ENCODE results near the gene GPRC5C. TPM values are rescaled to one million over a fixed set of nuclear protein-coding genes. Genes with fewer than 3 reads are reported as not detected.

The GPRC5C gene
- total and polyA plus RNA-seq, 2 donors (not counting 3 experiments of a cell fraction or from before 2014, with no cell fraction given), result not detected

- no peak overlapping the region for H3K9ac ChIP-seq (replicated peaks; ENCODE audit: extremely low read depth, insufficient read depth, low read length)
- dilution Hi-C loops (cut with MboI; ENCODE audit: extremely low pct_ligation_motif_present, low sequenced_read_pairs) (no loop called here), intact Hi-C loops (cut with micrococcal nuclease) (no loop called here)
- no peaks in the 10 kb centered on the region for H3K27me3 ChIP-seq (ENCODE audit: control insufficient read depth in 2 of 2, insufficient read depth in 2 of 2, low read length in 2 of 2)
- CTCF ChIA-PET, result interaction anchor here (2.3 kb wide), 1 partner anchor 94 kb away, joined by 5 read pairs; no protein-coding TSS in a partner anchor
- no peaks in the 10 kb centered on the region for H4K20me1 ChIP-seq (replicated peaks; ENCODE audit: control insufficient read depth, extremely low read depth, insufficient read depth, low read length)
- no peak overlapping the region for H3K4me2 ChIP-seq (ENCODE audit: insufficient read depth, low read length)
- no peak for DNase-seq (ENCODE audit: low read depth, low spot score)
- H3K4me1 ChIP-seq (ENCODE audit: control insufficient read depth, extremely low read depth, insufficient read depth, low read length), result no peaks in the 10 kb centered on the region
- TF ChIP-seq GATA2 (IDR thresholded peaks at IDR 0.05; ENCODE audit: insufficient read depth, insufficient read length, low read depth, low read length) (no peak), MAX (IDR thresholded peaks at IDR 0.05; ENCODE audit: insufficient read depth, insufficient read length) (no peak), MYC (IDR thresholded peaks at IDR 0.05; ENCODE audit: low read depth, low read length) (no peak), FOS (IDR thresholded peaks at IDR 0.05; ENCODE audit: borderline replicate concordance, insufficient read depth, low read length) (no peak), POLR2A (IDR thresholded peaks at IDR 0.05; ENCODE audit: low read depth, low read length) (no peak), JUN (IDR thresholded peaks at IDR 0.05; ENCODE audit: borderline replicate concordance, insufficient read depth, insufficient read length, low read depth) (no peak), POLR2AphosphoS5 (IDR thresholded peaks at IDR 0.05; ENCODE audit: insufficient read depth, low read depth, low read length) (no peak), EZH2 (IDR thresholded peaks at IDR 0.05; ENCODE audit: borderline replicate concordance, low read depth, low read length, severe bottlenecking) (no peak)
- TF ChIP-seq, protein P1, sequence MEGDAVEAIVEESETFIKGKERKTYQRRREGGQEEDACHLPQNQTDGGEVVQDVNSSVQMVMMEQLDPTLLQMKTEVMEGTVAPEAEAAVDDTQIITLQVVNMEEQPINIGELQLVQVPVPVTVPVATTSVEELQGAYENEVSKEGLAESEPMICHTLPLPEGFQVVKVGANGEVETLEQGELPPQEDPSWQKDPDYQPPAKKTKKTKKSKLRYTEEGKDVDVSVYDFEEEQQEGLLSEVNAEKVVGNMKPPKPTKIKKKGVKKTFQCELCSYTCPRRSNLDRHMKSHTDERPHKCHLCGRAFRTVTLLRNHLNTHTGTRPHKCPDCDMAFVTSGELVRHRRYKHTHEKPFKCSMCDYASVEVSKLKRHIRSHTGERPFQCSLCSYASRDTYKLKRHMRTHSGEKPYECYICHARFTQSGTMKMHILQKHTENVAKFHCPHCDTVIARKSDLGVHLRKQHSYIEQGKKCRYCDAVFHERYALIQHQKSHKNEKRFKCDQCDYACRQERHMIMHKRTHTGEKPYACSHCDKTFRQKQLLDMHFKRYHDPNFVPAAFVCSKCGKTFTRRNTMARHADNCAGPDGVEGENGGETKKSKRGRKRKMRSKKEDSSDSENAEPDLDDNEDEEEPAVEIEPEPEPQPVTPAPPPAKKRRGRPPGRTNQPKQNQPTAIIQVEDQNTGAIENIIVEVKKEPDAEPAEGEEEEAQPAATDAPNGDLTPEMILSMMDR (IDR thresholded peaks at IDR 0.05; ENCODE audit: extremely low read depth in 1 of 2, insufficient read depth in 1 of 2, low read depth in 1 of 2, low read length in 2 of 2), result no peak
- H3K36me3 ChIP-seq (ENCODE audit: control insufficient read depth in 2 of 2, extremely low read depth in 1 of 2, insufficient read depth in 2 of 2, low read length in 2 of 2), result no peaks in the 10 kb centered on the region
- no peak for FAIRE-seq
- H3K9me1 ChIP-seq (replicated peaks; ENCODE audit: control insufficient read depth, extremely low read depth, insufficient read depth, low read length), result no peaks in the 10 kb centered on the region
- POLR2A ChIA-PET, result no interaction called here
- H3K79me2 ChIP-seq (ENCODE audit: control insufficient read depth, insufficient read depth, low read length), result no peaks in the 10 kb centered on the region
- H3K9me3 ChIP-seq (replicated peaks; ENCODE audit: control insufficient read depth, insufficient read depth, low read length), result no peaks in the 10 kb centered on the region
- no peak overlapping the region for H3K27ac ChIP-seq (ENCODE audit: insufficient read depth, low read depth, low read length)
- no TSS peak for BruUV-seq (replicated peaks)
- H3K4me3 ChIP-seq (replicated peaks in 1 of 3; ENCODE audit: insufficient read depth in 1 of 3, low read depth in 1 of 3, low read length in 3 of 3), result no peak overlapping the region
- H2AFZ ChIP-seq (ENCODE audit: low read depth, low read length), result no peak overlapping the region
These were observed 41.0 kb downstream of the GPRC5C start for GRCh38 chr17:74472890-74473289.
